Breast epithelium (tissue), 3 donors: ENCODE measurements around the gene LIN7C.

Source experiments
- CTCF ChIP-seq, 3 donors: fragments of 450-650 bp; IDR thresholded peaks; one replicate each; pipeline ENCODE4 v1.5.1; 2016 to 2017; ENCODE audit warnings: antibody characterized with exemption in 3 of 3, mild to moderate bottlenecking in 3 of 3, moderate library complexity in 3 of 3
- POLR2A ChIP-seq: fragments of 450-650 bp; IDR thresholded peaks from one replicate; pipeline ENCODE4 v1.6.1; 2016; ENCODE audit warnings: antibody characterized with exemption, mild to moderate bottlenecking, moderate library complexity

- no peak for TF ChIP-seq POLR2A
- no peak for TF ChIP-seq CTCF (IDR thresholded peaks at IDR 0.05)
Measured at GRCh38 chr11:27518518-27518917, 11.9 kb upstream of the LIN7C start.
